ENCODE measurements around the gene LYZL4.

- TF ChIP-seq POLR2A (IDR thresholded peaks at IDR 0.05), result no peak
- TF ChIP-seq, protein P1, sequence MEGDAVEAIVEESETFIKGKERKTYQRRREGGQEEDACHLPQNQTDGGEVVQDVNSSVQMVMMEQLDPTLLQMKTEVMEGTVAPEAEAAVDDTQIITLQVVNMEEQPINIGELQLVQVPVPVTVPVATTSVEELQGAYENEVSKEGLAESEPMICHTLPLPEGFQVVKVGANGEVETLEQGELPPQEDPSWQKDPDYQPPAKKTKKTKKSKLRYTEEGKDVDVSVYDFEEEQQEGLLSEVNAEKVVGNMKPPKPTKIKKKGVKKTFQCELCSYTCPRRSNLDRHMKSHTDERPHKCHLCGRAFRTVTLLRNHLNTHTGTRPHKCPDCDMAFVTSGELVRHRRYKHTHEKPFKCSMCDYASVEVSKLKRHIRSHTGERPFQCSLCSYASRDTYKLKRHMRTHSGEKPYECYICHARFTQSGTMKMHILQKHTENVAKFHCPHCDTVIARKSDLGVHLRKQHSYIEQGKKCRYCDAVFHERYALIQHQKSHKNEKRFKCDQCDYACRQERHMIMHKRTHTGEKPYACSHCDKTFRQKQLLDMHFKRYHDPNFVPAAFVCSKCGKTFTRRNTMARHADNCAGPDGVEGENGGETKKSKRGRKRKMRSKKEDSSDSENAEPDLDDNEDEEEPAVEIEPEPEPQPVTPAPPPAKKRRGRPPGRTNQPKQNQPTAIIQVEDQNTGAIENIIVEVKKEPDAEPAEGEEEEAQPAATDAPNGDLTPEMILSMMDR (IDR thresholded peaks at IDR 0.05), result no peak
- no peak for TF ChIP-seq EP300 (IDR thresholded peaks at IDR 0.05)
These were observed 15.5 kb upstream of the LYZL4 start for GRCh38 chr3:42425736-42426407.

Data from ovary (tissue), 3 donors.